ENCODE data around the gene MPPED1. TPM values are rescaled to one million over a fixed set of nuclear protein-coding genes. Genes with fewer than 3 reads are reported as not detected.

Gene MPPED1
- total and polyA plus RNA-seq, 2 of the 13 experiments (the other 11 are each of a cell fraction or from before 2014, with no cell fraction given) = 0.77 TPM; not detected in 1

DNA sequence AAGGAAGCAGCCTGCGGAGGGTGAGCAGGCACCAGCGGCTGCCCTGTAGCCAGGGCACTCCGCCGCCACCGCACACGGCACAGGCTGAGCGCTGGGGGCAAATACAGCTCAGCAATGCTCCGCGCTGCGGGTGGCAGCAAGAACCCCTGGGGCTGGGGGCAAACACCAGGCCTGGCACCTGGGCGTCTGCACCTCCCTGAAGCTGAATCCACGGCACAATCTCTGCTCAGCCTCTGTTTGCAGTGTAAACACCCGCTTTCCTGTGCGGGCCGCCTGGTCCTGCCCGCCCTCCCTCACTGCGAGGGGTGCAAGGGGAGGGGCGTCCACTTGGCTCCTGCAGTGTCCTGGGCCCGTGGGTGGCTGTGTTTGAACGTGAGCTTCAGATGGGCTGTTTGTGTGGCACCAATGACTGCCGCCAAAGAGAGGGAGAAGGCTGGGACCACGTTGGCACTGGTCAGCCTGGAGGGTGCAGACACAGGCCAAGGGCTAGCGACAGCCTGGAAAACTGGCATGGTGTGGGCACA is 14.8 kb upstream of the MPPED1 start (continued):
- TF ChIP-seq, protein P1, sequence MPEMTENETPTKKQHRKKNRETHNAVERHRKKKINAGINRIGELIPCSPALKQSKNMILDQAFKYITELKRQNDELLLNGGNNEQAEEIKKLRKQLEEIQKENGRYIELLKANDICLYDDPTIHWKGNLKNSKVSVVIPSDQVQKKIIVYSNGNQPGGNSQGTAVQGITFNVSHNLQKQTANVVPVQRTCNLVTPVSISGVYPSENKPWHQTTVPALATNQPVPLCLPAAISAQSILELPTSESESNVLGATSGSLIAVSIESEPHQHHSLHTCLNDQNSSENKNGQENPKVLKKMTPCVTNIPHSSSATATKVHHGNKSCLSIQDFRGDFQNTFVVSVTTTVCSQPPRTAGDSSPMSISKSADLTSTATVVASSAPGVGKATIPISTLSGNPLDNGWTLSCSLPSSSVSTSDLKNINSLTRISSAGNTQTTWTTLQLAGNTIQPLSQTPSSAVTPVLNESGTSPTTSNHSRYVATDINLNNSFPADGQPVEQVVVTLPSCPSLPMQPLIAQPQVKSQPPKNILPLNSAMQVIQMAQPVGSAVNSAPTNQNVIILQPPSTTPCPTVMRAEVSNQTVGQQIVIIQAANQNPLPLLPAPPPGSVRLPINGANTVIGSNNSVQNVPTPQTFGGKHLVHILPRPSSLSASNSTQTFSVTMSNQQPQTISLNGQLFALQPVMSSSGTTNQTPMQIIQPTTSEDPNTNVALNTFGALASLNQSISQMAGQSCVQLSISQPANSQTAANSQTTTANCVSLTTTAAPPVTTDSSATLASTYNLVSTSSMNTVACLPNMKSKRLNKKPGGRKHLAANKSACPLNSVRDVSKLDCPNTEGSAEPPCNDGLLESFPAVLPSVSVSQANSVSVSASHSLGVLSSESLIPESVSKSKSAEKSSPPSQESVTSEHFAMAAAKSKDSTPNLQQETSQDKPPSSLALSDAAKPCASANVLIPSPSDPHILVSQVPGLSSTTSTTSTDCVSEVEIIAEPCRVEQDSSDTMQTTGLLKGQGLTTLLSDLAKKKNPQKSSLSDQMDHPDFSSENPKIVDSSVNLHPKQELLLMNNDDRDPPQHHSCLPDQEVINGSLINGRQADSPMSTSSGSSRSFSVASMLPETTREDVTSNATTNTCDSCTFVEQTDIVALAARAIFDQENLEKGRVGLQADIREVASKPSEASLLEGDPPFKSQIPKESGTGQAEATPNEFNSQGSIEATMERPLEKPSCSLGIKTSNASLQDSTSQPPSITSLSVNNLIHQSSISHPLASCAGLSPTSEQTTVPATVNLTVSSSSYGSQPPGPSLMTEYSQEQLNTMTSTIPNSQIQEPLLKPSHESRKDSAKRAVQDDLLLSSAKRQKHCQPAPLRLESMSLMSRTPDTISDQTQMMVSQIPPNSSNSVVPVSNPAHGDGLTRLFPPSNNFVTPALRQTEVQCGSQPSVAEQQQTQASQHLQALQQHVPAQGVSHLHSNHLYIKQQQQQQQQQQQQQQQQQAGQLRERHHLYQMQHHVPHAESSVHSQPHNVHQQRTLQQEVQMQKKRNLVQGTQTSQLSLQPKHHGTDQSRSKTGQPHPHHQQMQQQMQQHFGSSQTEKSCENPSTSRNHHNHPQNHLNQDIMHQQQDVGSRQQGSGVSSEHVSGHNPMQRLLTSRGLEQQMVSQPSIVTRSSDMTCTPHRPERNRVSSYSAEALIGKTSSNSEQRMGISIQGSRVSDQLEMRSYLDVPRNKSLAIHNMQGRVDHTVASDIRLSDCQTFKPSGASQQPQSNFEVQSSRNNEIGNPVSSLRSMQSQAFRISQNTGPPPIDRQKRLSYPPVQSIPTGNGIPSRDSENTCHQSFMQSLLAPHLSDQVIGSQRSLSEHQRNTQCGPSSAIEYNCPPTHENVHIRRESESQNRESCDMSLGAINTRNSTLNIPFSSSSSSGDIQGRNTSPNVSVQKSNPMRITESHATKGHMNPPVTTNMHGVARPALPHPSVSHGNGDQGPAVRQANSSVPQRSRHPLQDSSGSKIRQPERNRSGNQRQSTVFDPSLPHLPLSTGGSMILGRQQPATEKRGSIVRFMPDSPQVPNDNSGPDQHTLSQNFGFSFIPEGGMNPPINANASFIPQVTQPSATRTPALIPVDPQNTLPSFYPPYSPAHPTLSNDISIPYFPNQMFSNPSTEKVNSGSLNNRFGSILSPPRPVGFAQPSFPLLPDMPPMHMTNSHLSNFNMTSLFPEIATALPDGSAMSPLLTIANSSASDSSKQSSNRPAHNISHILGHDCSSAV (CRISPR knock-in tag; IDR thresholded peaks at IDR 0.05; ENCODE audit: borderline replicate concordance) = no peak
- TF ChIP-seq NCOA1 (CRISPR knock-in tag; IDR thresholded peaks at IDR 0.05) (no peak), HCFC1 (IDR thresholded peaks at IDR 0.05; ENCODE audit: low read depth, low read length) (no peak), MED13 (CRISPR knock-in tag; IDR thresholded peaks at IDR 0.05) (no peak), ZNF724P (CRISPR knock-in tag; IDR thresholded peaks at IDR 0.05; ENCODE audit: borderline replicate concordance) (no peak), MZF1 (CRISPR knock-in tag; IDR thresholded peaks at IDR 0.05; ENCODE audit: borderline replicate concordance) (no peak), HOXA9 (CRISPR knock-in tag; IDR thresholded peaks at IDR 0.05; ENCODE audit: borderline replicate concordance) (no peak), MIER2 (CRISPR knock-in tag; IDR thresholded peaks at IDR 0.05) (no peak), ZNF674 (CRISPR knock-in tag; IDR thresholded peaks at IDR 0.05; ENCODE audit: low read depth) (no peak), ARNTL (CRISPR knock-in tag; IDR thresholded peaks at IDR 0.05) (no peak), ZNF569 (CRISPR knock-in tag; IDR thresholded peaks at IDR 0.05; ENCODE audit: borderline replicate concordance) (no peak), ZFP90 (CRISPR knock-in tag; IDR thresholded peaks at IDR 0.05; ENCODE audit: borderline replicate concordance) (no peak), RBM39 (IDR thresholded peaks at IDR 0.05; ENCODE audit: low read depth, low read length, poor library complexity, severe bottlenecking) (no peak), ZNF749 (CRISPR knock-in tag; IDR thresholded peaks at IDR 0.05; ENCODE audit: borderline replicate concordance) (no peak)
- TF ChIP-seq, protein P2, sequence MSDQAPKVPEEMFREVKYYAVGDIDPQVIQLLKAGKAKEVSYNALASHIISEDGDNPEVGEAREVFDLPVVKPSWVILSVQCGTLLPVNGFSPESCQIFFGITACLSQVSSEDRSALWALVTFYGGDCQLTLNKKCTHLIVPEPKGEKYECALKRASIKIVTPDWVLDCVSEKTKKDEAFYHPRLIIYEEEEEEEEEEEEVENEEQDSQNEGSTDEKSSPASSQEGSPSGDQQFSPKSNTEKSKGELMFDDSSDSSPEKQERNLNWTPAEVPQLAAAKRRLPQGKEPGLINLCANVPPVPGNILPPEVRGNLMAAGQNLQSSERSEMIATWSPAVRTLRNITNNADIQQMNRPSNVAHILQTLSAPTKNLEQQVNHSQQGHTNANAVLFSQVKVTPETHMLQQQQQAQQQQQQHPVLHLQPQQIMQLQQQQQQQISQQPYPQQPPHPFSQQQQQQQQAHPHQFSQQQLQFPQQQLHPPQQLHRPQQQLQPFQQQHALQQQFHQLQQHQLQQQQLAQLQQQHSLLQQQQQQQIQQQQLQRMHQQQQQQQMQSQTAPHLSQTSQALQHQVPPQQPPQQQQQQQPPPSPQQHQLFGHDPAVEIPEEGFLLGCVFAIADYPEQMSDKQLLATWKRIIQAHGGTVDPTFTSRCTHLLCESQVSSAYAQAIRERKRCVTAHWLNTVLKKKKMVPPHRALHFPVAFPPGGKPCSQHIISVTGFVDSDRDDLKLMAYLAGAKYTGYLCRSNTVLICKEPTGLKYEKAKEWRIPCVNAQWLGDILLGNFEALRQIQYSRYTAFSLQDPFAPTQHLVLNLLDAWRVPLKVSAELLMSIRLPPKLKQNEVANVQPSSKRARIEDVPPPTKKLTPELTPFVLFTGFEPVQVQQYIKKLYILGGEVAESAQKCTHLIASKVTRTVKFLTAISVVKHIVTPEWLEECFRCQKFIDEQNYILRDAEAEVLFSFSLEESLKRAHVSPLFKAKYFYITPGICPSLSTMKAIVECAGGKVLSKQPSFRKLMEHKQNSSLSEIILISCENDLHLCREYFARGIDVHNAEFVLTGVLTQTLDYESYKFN (CRISPR knock-in tag; conservative IDR thresholded peaks at IDR 0.05) = peak; percentile 60
- TF ChIP-seq, protein P3, sequence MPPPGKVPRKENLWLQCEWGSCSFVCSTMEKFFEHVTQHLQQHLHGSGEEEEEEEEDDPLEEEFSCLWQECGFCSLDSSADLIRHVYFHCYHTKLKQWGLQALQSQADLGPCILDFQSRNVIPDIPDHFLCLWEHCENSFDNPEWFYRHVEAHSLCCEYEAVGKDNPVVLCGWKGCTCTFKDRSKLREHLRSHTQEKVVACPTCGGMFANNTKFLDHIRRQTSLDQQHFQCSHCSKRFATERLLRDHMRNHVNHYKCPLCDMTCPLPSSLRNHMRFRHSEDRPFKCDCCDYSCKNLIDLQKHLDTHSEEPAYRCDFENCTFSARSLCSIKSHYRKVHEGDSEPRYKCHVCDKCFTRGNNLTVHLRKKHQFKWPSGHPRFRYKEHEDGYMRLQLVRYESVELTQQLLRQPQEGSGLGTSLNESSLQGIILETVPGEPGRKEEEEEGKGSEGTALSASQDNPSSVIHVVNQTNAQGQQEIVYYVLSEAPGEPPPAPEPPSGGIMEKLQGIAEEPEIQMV (CRISPR knock-in tag; IDR thresholded peaks at IDR 0.05; ENCODE audit: low read depth) = no peak
